SIG-M5 treated with dmso at 0.1 percent for 504 hours (cell line): ENCODE measurements around the gene TOMM6.
"Not testable (repeated sequence)": the region's sequence is repeated elsewhere in the genome, so short reads cannot be mapped to it uniquely, and the experiment has no call there.

Experiments
- DNase-seq: peaks from one replicate; lab custom pipeline; 2025; ENCODE audit not compliant: unreplicated experiment; lab: John Stamatoyannopoulos, UW

Gene TOMM6

GRCh38 chr6:41759905-41760579 is 27.5 kb upstream of the TOMM6 start:
- no peak for DNase-seq

- no peak for DNase-seq
These were observed 24.0 kb upstream of the TOMM6 start for GRCh38 chr6:41763470-41763869.

GRCh38 chr6:41766043-41766664 is 21.3 kb upstream of the TOMM6 start:
- DNase-seq, result not testable (repeated sequence)

- DNase-seq, result peak; percentile 55
These were observed 20.2 kb upstream of the TOMM6 start for GRCh38 chr6:41767112-41767833.

GRCh38 chr6:41768545-41769308 is 18.8 kb upstream of the TOMM6 start:
- DNase-seq, result no peak

GRCh38 chr6:41769376-41769775 is 18.1 kb upstream of the TOMM6 start:
- DNase-seq, result no peak

- DNase-seq, result no peak
These were observed 17.0 kb upstream of the TOMM6 start for GRCh38 chr6:41770381-41771057.

- DNase-seq, result no peak
These were observed 16.2 kb upstream of the TOMM6 start for GRCh38 chr6:41771058-41771983.

- no peak for DNase-seq
These were observed 12.7 kb upstream of the TOMM6 start for GRCh38 chr6:41774841-41775240.

- DNase-seq, result no peak
These were observed 12.1 kb upstream of the TOMM6 start for GRCh38 chr6:41775293-41775882.

GRCh38 chr6:41777551-41778285 is 9.8 kb upstream of the TOMM6 start:
- DNase-seq, result peak; percentile 23

- no peak for DNase-seq
These were observed 8.6 kb upstream of the TOMM6 start for GRCh38 chr6:41778895-41779294.

GRCh38 chr6:41779336-41779735 is 8.2 kb upstream of the TOMM6 start:
- DNase-seq, result no peak

- DNase-seq, result peak; percentile 82
These were observed 7.5 kb upstream of the TOMM6 start, which contains the start of gene FRS3 for GRCh38 chr6:41779788-41780550. Gene FRS3 (minus strand): TSS chr6:41779900. CDS start chr6:41776987, 2,913 bp downstream.

GRCh38 chr6:41780551-41781365 is 6.7 kb upstream of the TOMM6 start, which contains the start of gene PRICKLE4:
Gene PRICKLE4 (plus strand): TSS chr6:41780782. CDS start chr6:41783474, 2,692 bp downstream.
- no peak for DNase-seq

- DNase-seq, result no peak
These were observed 6.1 kb upstream of the TOMM6 start for GRCh38 chr6:41781366-41781730.
